Mesodermal cell (in vitro differentiated cells): ENCODE data around the gene TUBG1.
"Not testable (repeated sequence)": the region's sequence is repeated elsewhere in the genome, so short reads cannot be mapped to it uniquely, and the experiment has no call there.

Source experiments
- H3K27ac ChIP-seq: 2 replicates; pipeline ENCODE4 v1.7.0; 2013; ENCODE audit warnings: mild to moderate bottlenecking, low read depth, low read length, moderate library complexity; ENCODE audit not compliant: severe bottlenecking
- H3K36me3 ChIP-seq: 2 replicates; pipeline ENCODE4 v1.7.1; 2013; ENCODE audit warnings: mild to moderate bottlenecking, low read length, moderate library complexity; ENCODE audit not compliant: control insufficient read depth, insufficient read depth
- H3K4me1 ChIP-seq: one replicate; pipeline ENCODE4 v1.7.1; 2013; ENCODE audit warnings: mild to moderate bottlenecking, low read length; ENCODE audit not compliant: insufficient read depth, control insufficient read depth, poor library complexity, severe bottlenecking
- H3K4me3 ChIP-seq: 2 replicates; pipeline ENCODE4 v1.7.0; 2013; ENCODE audit warnings: low read length, control low read depth, mild to moderate bottlenecking; ENCODE audit not compliant: insufficient read depth, poor library complexity, severe bottlenecking; ENCODE audit errors: extremely low read depth
- H3K9me3 ChIP-seq: 2 replicates; pipeline ENCODE4 v1.7.1; 2013; ENCODE audit warnings: mild to moderate bottlenecking, low read length, moderate library complexity; ENCODE audit not compliant: control insufficient read depth
- WGBS, 2 experiments: methylation state at CpG; one replicate each; pipeline ENCODE4 v1.1.5; 2013; ENCODE audit warnings: missing lambda C conversion rate in 2 of 2; ENCODE audit not compliant: insufficient coverage in 2 of 2; 5-methylcytosine and 5-hydroxymethylcytosine counted together

The TUBG1 gene

GRCh38 chr17:42627032-42627764, 17.7 kb downstream of the TUBG1 start:
- H3K4me1 ChIP-seq, H3K27ac ChIP-seq, H3K9me3 ChIP-seq, H3K4me3 ChIP-seq, H3K36me3 ChIP-seq: not testable (repeated sequence)
- 86 to 92% methylated on average over 3 to 4 of the region's 6 CpGs for WGBS, 2 experiments

GRCh38 chr17:42629411-42630009, 20.0 kb downstream of the TUBG1 start:
- Histone ChIP-seq H3K4me3 (no peak overlapping the region), H3K36me3 (no peaks in the 10 kb centered on the region), H3K27ac (no peak overlapping the region), H3K9me3 (no peaks in the 10 kb centered on the region), H3K4me1 (no peaks in the 10 kb centered on the region)
- WGBS, 2 experiments: 95 to 100% methylated on average over 2 of the region's 3 CpGs

DNA sequence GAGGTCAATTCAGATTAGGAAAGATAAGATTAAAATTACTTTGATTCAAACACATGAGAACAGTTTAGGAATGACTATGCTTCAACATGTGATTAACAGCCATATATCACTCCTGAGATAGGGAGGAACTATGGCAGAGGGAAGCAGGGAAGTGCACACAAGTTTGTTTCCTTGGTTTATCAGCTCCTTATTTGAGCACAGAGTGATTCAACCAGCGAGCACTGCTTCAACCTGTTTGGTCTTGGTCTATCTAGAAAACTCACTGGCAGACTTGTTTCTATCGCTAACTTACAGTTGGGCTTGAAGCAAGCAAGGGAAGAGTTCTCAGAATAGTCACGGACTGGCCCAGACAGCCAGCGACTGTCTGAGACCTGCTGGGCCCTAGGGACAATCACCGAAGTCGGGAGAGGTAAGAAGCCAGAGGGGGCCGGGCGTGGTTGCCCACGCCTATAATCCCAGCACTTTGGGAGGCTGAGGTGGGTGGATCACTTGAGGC, 23.5 kb downstream of the TUBG1 start:
- Histone ChIP-seq H3K4me1 (no peaks in the 10 kb centered on the region), H3K4me3 (no peak overlapping the region), H3K36me3 (no peaks in the 10 kb centered on the region), H3K27ac (no peak overlapping the region), H3K9me3 (no peaks in the 10 kb centered on the region)
- 84 to 90% methylated on average over 8 to 9 of the region's 9 CpGs for WGBS, 2 experiments

GRCh38 chr17:42639525-42640113, 30.1 kb downstream of the TUBG1 start:
- H3K27ac ChIP-seq: no peak overlapping the region
- H3K4me3 ChIP-seq: no peak overlapping the region
- H3K4me1 ChIP-seq: no peaks in the 10 kb centered on the region
- H3K9me3 ChIP-seq: no peaks in the 10 kb centered on the region
- WGBS, 2 experiments: 83 to 87% methylated on average over 4 of the region's 7 CpGs
- no peaks in the 10 kb centered on the region for H3K36me3 ChIP-seq

DNA sequence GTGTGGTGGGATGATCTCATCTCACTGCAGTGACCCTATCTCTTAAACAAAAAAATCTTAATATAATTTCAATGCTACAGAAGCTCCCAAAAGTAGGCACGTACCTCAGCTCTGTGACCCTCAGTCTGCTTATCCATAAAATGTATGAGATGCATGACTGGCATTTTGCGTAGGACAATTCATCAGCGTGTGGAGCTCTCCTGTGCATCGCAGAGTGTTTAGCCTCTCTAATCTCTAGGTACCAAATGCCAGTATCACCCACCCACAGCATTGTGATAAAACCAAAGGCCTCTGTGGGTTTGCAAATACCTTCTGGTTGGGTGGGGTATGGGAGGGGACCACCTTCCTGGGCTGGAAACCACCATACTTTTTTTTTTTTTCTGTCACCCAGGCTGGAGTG, 30.6 kb downstream of the TUBG1 start:
- H3K36me3 ChIP-seq: no peaks in the 10 kb centered on the region
- H3K9me3 ChIP-seq: no peaks in the 10 kb centered on the region
- no peak overlapping the region for H3K27ac ChIP-seq
- no peak overlapping the region for H3K4me3 ChIP-seq
- WGBS, 2 experiments: 96 to 100% methylated on average over 1 to 3 of the region's 4 CpGs
- H3K4me1 ChIP-seq: no peaks in the 10 kb centered on the region

DNA sequence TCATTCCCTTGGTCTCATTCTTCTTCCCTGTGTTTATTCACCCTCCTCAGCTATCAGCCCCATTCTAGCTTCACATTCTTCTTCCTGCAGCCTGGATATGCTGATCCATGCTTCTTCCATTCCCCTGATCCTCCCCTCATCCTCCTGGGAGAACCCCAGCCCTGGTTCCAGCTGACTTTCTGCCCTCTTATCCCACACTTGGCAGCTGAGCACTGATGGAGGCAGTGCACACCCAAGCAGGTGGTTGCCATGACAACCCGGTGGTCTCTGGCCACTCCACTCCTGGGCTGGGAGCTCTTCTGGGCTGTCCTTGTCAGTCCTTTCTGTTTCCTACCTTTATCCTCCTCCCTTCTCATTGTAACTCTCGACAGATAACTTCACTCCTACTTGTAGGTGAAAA, 32.9 kb downstream of the TUBG1 start:
- H3K4me1 ChIP-seq: no peaks in the 10 kb centered on the region
- no peak overlapping the region for H3K4me3 ChIP-seq
- H3K9me3 ChIP-seq: no peaks in the 10 kb centered on the region
- WGBS, 2 experiments: 40 to 71% methylated on average over 1 to 2 of the region's 2 CpGs
- no peaks in the 10 kb centered on the region for H3K36me3 ChIP-seq
- no peak overlapping the region for H3K27ac ChIP-seq

DNA sequence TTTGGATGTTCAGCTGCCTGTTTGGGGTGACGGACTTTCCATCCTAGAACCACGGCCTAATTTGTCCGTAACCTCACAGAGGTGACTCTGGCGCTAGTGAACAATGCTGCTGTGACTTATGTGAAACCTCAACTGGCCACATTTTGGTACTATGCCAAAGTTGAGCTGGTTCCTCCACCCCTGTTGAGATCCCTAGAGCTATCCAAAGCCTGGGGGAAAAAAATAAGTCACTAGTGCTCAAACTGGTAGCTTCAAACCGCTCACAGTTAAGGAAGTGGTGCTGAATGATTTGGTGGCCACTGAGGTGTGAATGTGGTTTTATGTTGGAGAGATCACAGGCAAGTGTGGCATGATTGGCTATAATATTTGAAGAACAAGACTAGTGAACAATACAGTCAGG, 38.3 kb downstream of the TUBG1 start:
- Histone ChIP-seq H3K27ac (no peak overlapping the region), H3K4me3 (no peak overlapping the region), H3K4me1 (no peaks in the 10 kb centered on the region)

DNA sequence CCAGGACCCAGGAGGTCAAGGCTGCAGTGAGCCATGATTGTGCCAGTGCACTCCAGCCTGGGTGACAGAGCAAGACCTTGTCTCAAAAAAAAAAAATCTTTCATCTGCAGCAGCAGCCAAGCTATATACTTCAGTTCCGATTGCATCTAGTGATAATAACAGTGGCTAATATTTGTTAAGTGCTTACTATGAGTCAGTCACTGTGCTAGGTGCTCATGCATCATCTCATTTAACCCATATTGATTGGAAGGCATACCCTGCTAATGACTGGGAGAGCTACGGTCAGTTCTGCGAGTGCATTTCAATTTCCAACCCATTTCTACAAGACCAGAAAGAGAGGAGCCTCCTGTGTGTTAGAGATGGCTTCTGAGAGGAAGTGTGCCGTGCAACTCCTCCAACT, 41.9 kb downstream of the TUBG1 start:
- no CpG with 5 or more reads among the region's 4 CpGs for WGBS, 2 experiments
- Histone ChIP-seq H3K36me3 (no peaks in the 10 kb centered on the region), H3K4me1 (peaks cover 8% of the 10 kb centered on the region), H3K4me3 (no peak overlapping the region), H3K9me3 (no peaks in the 10 kb centered on the region), H3K27ac (no peak overlapping the region)

More for the DNA sequence above, 38.3 kb downstream of the TUBG1 start:
- no peaks in the 10 kb centered on the region for H3K9me3 ChIP-seq
- no peaks in the 10 kb centered on the region for H3K36me3 ChIP-seq
- WGBS, 2 experiments: 91 to 96% methylated on average over 5 of the region's 5 CpGs

DNA sequence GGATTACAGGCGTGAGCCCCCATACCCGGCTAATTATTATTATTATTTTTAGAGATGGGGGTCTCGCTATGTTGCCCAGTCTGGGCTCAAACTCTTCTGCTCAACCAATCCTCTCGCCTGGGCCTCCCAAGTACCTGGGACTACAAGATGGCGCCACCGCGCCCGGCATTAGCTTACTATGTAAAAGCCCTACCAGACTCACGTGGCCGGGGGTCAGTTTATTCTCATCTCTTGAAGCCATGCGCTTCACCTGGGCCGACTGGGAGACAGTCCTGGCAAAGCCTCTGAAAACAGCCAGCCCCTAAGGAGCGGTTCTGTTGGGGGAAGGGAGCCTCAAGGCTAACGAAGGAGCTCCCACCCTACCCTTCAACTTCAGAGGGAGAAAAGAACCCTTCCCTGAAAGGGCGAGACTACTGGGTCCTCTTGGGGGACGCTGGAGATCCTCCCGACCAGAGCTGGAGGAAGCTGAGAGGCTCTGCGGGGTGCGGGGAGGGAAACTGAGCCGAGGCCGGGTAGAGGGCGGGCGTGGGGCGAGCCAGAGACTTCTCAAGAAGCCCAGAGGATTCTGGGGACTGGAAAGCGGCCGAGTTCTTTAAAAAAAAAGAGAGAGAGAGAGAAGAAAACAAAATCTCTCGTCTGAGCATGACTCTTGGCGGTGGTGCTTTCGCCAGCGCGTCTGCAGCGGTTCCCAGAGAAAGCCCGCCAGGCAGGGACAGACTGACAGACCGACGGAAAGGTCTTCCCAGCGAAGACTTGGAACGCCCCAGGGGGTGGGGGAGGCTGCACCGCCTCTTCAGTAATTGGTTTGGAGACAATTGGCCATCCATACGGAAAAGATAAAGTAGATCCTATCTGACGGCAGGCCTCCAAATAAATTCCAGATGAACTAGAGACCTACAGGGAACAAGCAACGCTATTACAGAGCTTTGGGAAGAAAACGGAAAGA, 44.0 kb downstream of the TUBG1 start:
- WGBS, 2 experiments: 32 to 49% methylated on average over 31 of the region's 42 CpGs
- Histone ChIP-seq H3K27ac (peak overlapping the region; percentile 72), H3K4me1 (peaks cover 8% of the 10 kb centered on the region), H3K4me3 (peak overlapping the region; percentile 8), H3K9me3 (peaks cover 4% of the 10 kb centered on the region), H3K36me3 (no peaks in the 10 kb centered on the region)

GRCh38 chr17:42655528-42655927, 46.0 kb downstream of the TUBG1 start:
- peaks cover 5% of the 10 kb centered on the region for H3K9me3 ChIP-seq
- 80% methylated on average over 2 of the region's 2 CpGs for WGBS, 2 experiments
- H3K36me3 ChIP-seq: no peaks in the 10 kb centered on the region
- no peak overlapping the region for H3K4me3 ChIP-seq
- no peak overlapping the region for H3K27ac ChIP-seq
- H3K4me1 ChIP-seq: peaks cover 8% of the 10 kb centered on the region
